Bone marrow (tissue), 2 donors: ENCODE results near the gene WASF2.
"Not testable (repeated sequence)": the region's sequence is repeated elsewhere in the genome, so short reads cannot be mapped to it uniquely, and the experiment has no call there.

Experiments
- DNase-seq, 2 donors: peaks; one replicate each; lab custom pipeline; 2025; lab: John Stamatoyannopoulos, UW

WASF2 gene

DNA sequence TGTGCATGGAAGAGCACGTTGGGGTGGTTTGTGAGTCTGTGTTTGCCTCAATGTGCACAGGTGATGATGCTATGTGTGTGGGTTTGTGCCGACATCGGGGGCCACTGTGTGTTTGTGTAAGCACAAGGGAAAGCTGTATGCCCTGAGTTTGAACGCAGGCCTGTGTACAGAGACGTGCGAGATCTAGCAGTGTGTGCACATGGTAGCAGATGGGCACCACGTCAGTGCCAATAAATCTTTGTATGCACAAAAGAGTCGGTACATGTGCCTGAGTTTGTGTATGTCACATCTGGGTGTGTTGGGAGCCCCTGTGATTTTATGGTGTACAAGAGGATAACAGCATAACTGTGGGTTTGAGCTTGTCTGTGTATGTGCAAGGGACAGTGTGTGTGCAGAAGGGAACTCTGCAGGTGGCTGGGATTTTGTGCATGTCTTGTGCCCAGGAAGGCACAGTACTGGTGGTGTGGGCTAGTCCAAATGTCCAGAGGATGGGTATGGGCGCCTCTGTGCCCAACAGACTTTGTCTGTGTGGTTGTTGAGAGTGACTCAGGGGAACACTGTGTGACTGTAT is 32.0 kb upstream of the WASF2 start:
- DNase-seq, result no peak

DNA sequence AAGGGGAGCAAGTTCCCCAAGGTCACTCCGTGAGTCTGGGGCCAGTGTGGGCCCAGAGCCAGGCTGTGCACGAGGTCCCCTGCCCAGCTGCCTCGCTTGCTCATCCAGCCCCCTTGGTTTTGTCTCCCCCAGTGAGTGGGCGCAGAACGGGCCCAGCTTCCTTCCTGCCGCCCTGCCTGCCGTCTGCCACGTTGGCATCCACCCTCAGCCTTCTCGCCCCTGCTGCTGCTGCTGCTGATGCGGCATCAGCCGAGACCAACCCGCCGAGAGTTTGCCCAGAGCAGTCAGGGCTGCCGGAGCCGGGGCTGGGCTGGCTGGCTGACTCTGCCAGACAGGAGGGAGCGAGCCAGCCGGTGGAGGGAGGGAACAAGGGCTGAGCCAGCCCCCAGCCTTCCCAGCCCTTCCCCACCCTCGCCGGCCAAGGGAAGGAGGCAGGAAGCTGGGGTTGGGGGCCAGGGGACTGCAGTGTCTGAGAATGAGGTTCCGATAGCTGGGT is 31.4 kb upstream of the WASF2 start:
- peak in 1 of 2 donors; percentile 36 for DNase-seq

DNA sequence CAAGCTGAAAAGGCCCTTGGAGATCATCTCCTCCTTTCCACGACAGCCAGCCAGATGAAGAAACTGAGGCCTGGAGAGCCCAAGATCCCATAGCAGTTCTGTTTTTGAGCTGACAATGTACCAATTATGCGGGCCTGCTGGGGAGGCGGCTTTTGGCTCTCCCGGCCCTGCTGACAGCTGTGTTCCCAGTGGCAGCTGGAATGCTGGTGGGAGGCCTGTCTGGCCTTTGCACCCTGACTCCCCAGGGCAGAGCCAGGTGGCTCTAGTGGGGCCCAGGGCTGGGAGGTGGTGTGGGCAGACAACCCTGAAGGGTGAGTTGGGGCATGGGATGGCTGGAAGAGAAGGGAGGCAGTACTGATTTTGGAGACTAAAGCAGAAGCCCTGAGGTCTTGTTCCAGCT is 30.7 kb upstream of the WASF2 start:
- no peak for DNase-seq

DNA sequence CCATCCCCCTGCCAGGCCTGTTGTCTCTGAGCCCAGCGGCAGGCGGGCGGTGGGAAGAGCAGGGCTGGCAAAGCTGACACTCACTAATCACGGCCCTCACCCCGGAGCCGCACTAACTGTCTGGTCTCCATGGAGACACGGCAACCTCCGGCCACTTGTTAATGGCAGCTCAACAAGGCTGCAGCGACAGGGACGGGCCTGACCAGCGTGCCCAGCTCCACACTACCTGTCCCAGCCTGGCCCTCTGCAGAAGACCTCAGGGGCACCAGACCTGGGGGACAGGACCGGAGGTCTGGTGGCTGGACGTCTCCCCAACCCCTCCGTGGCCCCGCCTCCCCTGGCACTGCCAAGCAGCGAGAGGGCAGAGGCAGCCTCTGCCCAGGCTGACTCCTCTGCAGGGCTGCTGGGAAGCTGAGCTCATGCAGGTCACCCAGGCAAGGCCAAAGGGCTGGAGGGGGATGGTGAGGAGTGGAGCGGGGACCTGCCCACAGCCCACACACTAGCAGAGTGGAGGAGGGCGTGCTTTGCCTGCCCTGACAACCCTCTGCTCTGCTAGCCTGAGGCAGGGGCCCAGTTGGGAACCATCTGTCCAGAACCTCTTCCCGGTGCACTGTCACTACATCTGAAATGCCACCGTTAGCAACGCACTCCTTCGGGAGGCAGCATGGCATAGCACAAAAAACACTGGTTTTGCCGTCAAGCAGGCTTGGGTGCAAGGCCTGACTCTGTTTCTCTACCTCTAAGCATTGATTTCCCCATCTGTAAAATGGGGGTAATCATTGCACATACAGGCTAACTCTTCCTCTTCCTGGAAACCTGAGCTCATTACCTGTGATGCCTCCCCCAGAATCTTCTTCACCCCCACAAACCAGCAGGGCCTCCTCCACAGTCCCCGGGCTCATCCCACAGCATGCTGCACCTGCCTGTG is 29.6 kb upstream of the WASF2 start:
- no peak for DNase-seq

DNA sequence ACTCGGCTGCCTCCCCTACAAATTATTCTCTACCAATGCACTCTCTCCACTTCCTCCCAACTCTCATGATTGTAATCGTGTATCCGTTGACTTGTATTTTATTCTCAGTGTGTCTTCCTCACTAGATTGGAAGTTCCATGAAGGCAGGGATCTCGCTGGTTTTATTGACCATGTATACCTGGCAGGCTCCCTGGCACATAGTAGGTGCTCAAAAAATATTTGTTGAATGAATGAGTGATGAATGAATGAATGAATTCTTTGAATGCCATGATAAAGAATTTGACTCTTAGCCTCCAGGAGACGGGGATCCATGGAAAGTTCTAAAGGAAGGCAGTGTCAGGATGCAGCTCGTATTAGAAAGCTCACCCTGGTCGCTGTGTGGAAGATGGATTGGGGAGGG is 28.8 kb upstream of the WASF2 start:
- DNase-seq, result no peak

DNA sequence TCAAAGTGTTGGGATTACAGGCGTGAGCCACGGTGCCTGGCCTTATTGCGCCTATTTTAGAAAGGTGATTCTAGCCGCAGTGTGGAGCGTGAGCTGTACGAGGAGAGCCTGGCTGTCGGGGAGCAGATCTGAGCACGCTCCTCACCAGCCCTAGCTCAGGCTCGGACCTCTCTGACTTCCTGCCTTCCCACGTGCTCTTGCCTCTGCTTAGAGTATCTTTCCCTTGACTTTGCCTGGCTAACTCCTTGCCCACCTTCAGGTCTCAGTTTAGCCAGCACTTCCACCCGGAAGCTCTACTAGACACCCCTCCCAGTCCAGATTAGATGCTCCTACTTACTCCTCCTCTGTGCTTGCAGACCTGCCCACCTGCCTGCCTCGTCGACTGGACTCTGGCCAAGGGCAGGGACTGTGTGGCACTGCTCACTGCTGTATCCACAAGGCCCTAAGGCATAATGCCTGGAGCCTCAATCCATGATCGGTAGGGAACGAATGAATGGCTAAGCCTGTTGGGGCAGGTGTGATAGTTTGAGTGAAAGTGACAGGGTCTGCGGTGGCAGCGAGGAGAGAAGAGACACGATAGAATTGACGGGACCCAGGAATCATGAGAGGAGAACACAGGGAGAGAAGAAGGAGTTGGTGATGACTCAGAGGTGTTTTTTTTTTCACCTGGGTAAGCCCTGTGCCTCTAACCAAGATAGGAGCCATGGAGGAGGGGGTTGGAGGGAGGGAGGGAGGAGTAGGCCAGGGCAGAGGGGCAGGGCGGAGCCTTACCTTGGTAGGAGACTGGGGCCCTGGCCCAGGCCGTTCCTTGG is 28.1 kb upstream of the WASF2 start:
- no peak for DNase-seq

DNA sequence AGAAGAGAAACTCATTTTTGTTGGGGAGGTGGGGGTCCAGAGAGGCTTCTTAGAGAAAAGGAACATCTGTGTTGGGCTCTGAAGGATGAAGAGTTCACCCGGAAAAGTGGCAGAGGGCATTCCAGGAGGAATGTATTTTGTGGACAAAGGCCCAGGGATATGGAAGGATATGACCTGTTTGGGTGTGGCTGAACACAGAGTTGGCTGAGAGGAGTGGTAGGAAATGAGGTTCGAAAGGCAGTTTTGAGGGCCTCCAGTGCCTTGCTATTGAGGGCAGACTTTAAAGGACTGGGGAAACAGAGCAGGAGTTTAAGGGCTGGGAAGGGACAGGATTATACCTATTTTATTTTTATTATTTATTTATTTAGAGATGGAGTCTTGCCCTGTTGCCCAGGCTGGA is 27.3 kb upstream of the WASF2 start:
- no peak for DNase-seq

DNA sequence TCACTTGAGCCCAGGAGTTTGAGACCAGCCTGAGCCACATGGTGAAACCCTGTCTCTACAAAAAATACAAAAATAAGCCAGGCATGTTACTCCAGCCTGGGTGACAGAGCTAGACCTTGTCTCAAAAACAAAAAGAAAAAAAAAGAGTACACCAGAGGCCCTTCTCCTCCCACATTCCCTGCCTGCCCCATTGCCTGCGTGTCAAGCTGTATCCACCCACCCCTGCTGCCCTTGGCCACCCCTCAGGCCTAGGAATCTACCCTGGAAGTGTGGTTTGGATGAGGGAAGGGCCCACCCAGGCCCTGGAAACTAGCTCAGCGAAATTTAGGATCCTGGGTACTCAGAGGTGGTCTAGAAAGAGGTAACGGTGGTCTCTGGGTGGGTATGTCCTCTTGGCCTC is 25.7 kb upstream of the WASF2 start:
- DNase-seq, result no peak

DNA sequence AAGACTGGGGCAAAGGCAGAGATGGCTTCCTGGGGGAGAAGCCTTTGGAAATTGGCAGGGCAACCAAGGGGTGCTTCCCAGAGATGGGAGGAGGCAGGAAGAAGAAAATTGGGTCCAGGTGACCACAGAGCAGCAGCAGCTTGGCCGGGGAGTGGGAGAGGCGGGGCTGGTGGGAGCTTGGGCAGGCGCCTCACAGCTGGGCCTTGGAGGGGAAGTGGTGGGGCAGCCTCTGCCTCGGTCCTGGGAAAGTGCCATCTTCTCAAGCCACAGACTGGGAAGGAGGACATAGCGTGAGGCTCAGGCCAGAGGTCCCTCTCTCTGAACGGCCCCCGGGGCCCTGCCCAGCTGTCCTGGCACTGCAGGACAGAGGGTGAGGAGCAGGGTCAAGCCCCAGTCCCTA is 24.0 kb upstream of the WASF2 start:
- no peak for DNase-seq

DNA sequence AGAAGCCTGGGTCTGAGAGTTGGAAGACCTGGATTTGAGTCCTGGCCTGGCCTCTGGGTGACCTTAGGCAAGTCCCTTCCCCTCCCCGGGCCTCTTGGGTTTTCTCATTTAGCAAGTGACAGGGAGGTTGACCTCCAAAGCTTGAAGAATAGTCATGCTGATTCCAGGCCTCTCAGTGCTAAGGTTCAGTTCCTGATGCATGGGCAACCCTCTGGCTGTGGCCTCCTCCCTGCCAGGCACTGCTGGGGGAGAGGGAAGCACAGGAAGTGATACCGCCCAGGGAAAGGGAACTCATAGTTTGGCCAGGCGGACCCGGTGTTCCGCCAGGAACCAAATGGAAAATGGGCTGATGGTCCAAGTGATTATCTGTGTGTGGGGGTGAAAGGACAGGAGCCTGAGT is 23.6 kb upstream of the WASF2 start:
- no peak for DNase-seq

DNA sequence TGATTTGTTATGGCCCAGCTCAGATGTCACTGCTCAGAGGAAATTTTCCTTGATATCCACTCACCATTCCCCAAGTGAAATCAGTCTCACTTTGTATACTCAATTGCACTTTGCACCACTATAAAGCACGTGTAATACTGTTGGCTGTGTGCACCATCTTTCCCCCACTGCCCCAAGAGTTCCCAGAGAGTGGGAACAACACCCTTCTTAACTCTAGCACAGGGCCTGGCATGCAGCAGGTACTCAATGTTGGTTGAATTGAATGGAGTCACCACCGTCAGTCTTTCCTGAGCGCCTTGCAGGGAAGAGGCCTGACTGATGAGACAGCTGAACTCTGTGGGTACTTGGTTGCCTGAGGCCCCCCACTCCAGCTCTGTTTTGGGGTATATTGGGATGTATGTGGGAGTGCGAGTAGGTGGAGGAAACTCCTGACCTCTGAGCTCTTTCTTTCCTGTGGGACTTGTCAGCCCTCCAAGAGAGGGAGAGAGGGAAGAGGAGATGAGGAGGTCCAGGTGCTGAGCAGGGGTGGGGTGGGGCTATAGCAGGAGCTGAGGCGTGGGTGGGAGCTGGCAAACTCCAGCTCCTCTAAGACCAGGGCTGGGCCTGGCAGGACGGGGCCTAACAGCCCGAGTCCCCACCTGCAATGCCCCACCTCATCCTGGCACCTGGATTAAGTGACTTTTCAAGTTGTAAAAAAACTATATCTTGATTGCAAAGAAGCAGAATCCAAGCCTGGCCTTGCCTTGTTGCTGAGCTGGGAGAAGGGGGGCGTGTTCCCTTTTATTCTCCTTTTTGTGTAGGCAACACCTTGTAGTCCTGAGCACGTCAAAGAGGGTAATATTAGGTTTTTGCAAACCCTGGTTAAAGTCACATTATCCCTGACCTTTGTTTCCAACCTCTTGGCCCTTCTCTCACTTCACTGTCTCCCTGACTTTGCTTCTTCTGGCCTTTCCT is 19.4 kb upstream of the WASF2 start:
- no peak for DNase-seq

DNA sequence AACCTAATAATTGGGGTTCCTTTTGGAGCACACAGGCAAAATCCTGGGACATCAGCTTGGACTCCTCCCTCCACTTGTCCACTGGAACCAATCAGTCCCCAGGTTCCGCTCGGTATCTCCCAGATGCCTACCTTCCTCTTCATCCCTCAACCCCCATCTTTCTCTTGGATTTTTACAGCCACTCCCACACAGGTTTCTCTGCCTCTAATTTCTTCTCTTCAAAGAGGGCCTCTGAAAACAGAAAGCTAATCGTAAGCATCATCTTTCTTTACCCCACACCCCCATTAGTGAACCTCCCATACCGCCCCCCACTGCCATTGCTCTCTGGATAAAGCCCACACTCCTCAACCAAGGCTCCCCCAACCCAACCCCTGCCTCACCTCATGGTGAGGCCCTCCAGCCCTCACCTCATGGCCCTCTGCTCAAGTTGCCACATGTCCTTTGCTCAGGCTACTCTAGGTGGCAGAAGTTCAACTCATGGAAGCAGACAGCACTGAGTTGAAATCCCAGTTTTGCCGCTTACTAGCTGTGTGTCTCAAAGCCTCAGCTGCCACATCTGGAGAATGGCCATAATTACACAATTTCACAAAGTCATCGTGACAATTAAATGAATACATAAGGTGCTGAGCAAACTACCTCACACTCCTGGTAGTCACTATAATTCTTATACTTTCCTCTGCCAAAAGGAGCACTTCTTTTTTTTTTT is 18.1 kb upstream of the WASF2 start:
- no peak for DNase-seq

DNA sequence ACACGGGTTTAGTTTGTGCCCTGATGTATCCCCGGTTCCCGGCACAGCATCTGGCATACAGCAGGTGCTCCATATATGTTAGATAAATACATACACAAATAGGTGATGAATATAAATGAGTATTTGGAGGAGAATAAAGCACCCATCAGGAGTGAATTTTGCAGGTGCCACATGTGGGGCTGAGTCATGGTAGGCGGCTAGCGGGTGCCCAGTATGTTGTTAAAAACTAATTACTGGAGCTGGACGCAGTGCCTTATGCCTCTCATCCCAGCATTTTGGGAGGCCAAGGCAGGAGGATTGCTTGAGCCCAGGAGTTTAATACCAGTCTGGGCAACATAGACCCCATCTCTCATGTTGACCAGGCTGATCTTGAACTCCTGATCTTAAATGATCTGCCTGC is 16.7 kb upstream of the WASF2 start:
- no peak for DNase-seq

DNA sequence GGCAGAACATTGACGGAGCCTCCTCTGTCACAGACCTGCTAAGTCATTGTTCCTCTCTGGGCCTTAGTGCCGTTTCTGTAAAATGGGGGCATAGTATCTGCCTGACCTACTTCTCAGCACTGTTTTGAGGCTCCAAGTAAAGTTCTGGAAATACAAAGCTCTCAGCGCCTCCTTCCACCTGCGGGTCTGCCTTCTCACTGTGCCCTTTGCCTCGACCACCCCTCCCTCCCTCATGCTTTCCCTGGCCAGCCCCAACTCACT is 15.4 kb upstream of the WASF2 start:
- no peak for DNase-seq

DNA sequence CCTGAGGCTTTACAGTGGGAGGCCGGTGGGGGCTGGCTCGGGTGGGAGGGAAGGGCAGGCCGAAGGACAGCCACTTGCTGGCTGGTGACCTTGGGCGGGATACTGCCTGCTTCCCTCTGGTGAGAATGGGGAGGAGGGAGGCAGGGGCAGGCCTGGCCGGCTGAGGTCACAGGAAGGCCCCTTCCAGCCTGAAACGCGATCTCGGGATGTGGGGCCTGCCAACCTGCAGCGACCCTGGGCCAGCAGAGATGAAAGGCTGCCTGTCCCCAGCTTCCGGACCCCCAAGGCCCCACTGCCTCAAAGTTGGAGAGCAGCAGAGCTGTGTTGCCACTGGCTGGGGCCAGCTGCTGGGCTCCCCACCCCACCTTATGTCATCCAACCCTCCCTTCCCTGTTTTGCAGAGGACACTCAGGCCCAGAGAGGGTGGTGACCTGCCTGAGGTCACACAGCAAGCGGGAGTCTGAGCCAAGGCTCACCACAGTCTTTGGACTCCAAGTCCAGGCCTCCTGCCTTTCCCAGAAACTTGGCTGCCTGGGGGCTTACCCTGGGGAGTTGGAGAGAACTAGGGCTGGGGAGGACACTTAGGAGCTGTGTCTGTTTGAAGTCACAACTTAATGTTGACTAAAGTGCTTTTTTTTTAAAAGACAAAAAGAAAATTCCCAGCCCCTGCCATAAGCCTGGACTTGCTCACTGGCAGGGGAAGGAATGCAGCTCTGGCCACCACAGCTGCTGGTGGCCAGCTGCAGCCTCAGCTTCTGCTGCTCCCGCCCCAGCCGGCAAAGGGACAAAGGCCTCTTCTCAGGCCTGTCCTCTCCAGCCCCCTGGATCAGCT is 14.8 kb upstream of the WASF2 start:
- no peak for DNase-seq

DNA sequence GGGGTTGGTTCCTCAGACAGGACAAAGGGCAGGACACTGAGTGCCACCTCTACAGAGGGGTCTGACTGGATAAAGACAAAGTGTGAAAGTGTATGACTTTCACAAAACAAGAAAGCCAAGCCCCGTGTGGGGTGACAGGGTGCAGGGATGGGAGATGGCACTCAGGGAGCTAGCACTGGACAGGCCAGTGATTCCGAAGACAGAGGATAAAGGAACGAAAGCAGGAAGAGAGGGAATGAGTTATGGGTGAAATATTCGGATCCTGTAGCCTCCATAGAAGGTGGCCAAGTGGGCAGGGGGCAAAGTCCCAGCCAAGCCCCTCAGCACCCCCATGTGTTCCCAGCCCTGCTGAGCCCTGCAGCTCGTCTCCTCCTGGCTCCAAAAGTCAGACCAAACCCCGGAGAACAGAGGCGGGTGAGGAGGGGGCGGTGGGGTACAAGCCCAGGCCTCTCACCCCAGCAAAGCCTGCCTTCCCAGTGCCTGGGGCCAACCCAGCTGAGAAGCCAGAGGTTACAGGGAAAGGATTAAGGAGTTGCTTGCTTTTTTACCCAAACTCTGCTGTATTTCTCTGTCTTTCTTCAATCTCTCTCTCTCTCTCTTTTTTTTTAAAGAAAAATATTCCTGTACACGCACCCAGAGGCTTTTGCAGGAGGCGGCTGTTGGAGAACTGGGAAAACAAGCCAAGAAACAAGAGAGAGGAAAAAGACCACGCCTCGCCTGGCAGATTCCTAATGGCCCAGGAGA is 14.0 kb upstream of the WASF2 start:
- DNase-seq, result no peak

DNA sequence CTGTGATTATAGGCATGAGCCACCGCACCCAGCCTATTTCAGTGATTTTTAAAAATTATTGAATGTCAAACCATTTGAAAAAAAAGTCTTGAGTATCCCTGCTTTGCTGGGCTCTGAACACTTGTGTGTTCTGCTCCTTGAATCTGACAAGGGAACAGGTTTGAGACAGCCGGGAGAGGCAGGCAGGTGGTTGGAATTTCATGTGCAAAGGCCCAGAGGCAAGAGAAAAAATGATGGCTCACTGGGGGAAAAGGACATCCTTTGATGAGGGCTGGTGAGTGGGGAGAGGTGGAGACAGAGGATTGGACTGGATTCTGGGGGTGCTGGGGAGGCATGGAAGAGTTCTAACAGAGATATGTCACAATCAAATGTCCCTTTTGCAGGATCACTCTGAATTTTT is 13.1 kb upstream of the WASF2 start:
- no peak for DNase-seq

DNA sequence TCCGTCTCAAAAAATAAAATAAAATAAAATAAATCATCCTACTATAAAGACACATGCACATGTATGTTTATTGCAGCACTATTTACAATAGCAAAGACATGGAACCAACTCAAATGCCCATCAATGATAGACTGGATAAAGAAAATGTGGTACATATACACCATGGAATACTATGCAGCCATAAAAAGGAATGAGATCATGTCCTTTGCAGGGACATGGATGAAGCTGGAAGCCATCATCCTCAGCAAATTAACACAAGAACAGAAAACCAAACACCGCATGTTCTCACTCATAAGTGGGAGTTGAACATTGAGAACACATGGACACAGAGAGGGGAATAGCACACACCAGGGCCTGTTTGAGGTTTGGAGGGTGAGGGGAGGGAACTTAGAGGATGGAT is 11.2 kb upstream of the WASF2 start:
- not testable (repeated sequence) for DNase-seq

DNA sequence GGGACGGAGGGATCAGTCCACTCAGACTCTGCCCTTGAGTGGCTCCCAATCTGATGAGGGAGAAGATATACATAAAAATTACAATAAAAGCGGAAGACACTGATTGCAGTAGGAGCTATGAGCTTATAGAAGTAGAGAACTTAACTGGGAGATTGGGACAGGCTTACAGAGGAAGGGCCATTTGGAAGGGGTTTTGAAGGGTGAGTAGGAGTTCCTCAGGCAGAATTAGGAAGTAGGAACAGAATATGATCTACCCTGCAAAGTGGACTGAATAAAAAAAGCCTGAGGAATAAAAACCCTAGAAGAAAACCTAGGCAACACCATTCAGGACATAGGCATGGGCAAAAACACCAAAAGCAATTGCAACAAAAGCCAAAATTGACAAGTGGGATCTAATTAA is 9.2 kb upstream of the WASF2 start:
- DNase-seq, result no peak
